ENCODE measurements around the gene GRHL1. TPM values are rescaled to one million over a fixed set of nuclear protein-coding genes. Genes with fewer than 3 reads are reported as not detected.
A peak's percentile ranks its signal among the peaks of the same experiment; 100 is the strongest.

GRHL1 gene
- total and polyA plus RNA-seq, 9 of the 15 experiments (the other 6 are each of a cell fraction or from before 2014, with no cell fraction given) = 1.7 to 6.1 (median 4.7) TPM

DNA sequence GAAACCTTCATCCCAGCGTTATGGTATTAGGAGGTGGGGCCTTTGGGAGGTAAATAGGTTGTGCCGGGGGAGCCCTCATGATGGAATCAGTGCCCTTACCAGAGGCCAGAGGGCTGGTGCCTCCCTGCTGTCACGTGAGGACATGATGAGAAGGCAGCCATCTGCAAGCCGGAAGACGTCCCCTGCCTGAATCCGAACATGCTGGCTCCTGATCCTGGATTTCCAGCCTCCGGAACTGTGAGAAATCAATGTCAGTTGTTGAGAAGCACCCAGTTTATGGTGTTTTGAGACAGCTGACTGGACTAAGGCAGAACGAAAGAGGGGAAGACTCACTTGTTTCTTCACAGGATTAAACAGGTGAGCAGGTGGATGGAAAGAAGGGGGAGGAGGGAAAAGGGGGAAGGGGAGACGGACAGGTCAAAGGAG, 78.8 kb downstream of the GRHL1 start (continued):
- peak; percentile 98 for TF ChIP-seq USF1 (CRISPR knock-in tag; IDR thresholded peaks at IDR 0.05)
- no peak for TF ChIP-seq SRSF9 (IDR thresholded peaks at IDR 0.05; ENCODE audit: borderline replicate concordance, low read depth, low read length)
- TF ChIP-seq RBM17 (IDR thresholded peaks at IDR 0.05; ENCODE audit: borderline replicate concordance, low read depth, low read length) = no peak
- no peak for TF ChIP-seq ZNF77 (CRISPR knock-in tag; IDR thresholded peaks at IDR 0.05)
- TF ChIP-seq, protein P1, sequence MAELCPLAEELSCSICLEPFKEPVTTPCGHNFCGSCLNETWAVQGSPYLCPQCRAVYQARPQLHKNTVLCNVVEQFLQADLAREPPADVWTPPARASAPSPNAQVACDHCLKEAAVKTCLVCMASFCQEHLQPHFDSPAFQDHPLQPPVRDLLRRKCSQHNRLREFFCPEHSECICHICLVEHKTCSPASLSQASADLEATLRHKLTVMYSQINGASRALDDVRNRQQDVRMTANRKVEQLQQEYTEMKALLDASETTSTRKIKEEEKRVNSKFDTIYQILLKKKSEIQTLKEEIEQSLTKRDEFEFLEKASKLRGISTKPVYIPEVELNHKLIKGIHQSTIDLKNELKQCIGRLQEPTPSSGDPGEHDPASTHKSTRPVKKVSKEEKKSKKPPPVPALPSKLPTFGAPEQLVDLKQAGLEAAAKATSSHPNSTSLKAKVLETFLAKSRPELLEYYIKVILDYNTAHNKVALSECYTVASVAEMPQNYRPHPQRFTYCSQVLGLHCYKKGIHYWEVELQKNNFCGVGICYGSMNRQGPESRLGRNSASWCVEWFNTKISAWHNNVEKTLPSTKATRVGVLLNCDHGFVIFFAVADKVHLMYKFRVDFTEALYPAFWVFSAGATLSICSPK (IDR thresholded peaks at IDR 0.05; ENCODE audit: borderline replicate concordance) = no peak
- peak; percentile 26; the same call in 1 of the 2 replicates for TF ChIP-seq PHF8 (IDR thresholded peaks at IDR 0.05; ENCODE audit: borderline replicate concordance, low read length)
- no peak for TF ChIP-seq U2AF1 (optimal IDR thresholded peaks at IDR 0.05; ENCODE audit: low read depth, low read length)
- TF ChIP-seq, protein P2, sequence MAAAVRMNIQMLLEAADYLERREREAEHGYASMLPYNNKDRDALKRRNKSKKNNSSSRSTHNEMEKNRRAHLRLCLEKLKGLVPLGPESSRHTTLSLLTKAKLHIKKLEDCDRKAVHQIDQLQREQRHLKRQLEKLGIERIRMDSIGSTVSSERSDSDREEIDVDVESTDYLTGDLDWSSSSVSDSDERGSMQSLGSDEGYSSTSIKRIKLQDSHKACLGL (CRISPR knock-in tag; IDR thresholded peaks at IDR 0.05; ENCODE audit: borderline replicate concordance, poor library complexity, severe bottlenecking) = no peak
- no peak for TF ChIP-seq MED1 (CRISPR knock-in tag; IDR thresholded peaks at IDR 0.05; ENCODE audit: borderline replicate concordance)
- TF ChIP-seq, protein P3, sequence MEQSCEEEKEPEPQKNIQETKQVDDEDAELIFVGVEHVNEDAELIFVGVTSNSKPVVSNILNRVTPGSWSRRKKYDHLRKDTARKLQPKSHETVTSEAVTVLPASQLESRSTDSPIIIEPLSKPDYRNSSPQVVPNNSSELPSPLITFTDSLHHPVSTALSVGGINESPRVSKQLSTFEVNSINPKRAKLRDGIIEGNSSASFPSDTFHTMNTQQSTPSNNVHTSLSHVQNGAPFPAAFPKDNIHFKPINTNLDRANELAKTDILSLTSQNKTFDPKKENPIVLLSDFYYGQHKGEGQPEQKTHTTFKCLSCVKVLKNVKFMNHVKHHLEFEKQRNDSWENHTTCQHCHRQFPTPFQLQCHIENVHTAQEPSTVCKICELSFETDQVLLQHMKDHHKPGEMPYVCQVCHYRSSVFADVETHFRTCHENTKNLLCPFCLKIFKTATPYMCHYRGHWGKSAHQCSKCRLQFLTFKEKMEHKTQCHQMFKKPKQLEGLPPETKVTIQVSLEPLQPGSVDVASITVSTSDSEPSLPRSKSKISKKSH (CRISPR knock-in tag; IDR thresholded peaks at IDR 0.05) = no peak
- no peak for TF ChIP-seq NCOA2 (IDR thresholded peaks at IDR 0.05; ENCODE audit: partially characterized antibody in 2 of 2)
- TF ChIP-seq KLF1 (tag; IDR thresholded peaks at IDR 0.05) = no peak
- no peak for TF ChIP-seq TCF3 (CRISPR knock-in tag; IDR thresholded peaks at IDR 0.05)
- TF ChIP-seq CUX1 (CRISPR knock-in tag; IDR thresholded peaks at IDR 0.05) = no peak
- peak; percentile 89 for TF ChIP-seq LARP7 (IDR thresholded peaks at IDR 0.05)
- TF ChIP-seq CTBP1 (IDR thresholded peaks at IDR 0.05; ENCODE audit: borderline replicate concordance) = peak; percentile 76
- TF ChIP-seq L3MBTL2 (IDR thresholded peaks at IDR 0.05) = peak; percentile 67
- peak; percentile 86 for TF ChIP-seq ETV5 (CRISPR knock-in tag; IDR thresholded peaks at IDR 0.05; ENCODE audit: low read depth)

Measured in K562 (cell line).